ENCODE data around the gene TTC7B. TPM values are rescaled to one million over a fixed set of nuclear protein-coding genes. Genes with fewer than 3 reads are reported as not detected.

The TTC7B gene
- total and polyA plus RNA-seq, 10 of the 15 experiments (the other 5 are each of a cell fraction or from before 2014, with no cell fraction given), result under 0.01 to 1.1 (median 0.26) TPM; not detected in 2

DNA sequence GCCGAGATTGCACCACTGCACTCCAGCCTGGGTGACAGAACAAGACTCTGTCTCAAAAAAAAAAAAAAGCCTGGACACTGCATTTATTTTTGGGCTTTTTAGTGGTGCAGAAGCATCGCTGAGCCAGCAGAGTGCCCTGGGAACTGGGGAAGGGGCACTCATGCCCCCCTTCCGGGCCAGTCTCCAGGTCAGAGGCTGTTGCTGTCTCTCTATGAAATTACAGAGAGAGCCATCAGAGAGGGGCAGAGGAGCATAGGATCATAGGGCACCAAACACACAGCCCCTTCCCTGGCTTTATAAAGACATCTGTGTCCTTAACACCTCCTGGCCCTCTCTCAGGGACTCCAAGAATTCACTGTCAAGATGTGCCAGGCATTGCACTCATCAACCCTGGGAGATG, 223.6 kb downstream of the TTC7B start:
- Histone ChIP-seq H3K9ac (ENCODE audit: control insufficient read depth, insufficient read depth, low read length) (no peak overlapping the region), H3K36me3 (ENCODE audit: control insufficient read depth in 2 of 2, insufficient read depth in 2 of 2, low read length in 1 of 2) (no peaks in the 10 kb centered on the region), H3K4me3 (no peak overlapping the region), H3K79me2 (ENCODE audit: control insufficient read depth, insufficient read depth, low read length) (no peaks in the 10 kb centered on the region), H3K27me3 (replicated peaks in 1 of 2; ENCODE audit: control insufficient read depth in 2 of 2, insufficient read depth in 2 of 2, low read length in 1 of 2) (peaks cover 0 to 2% of the 10 kb centered on the region in 2 experiments; a peak in 2 of 4 replicates), H3K27ac (ENCODE audit: control insufficient read depth, insufficient read depth) (no peak overlapping the region), H3K4me1 (ENCODE audit: control insufficient read depth, insufficient read depth, low read length) (no peaks in the 10 kb centered on the region), H3K4me2 (ENCODE audit: control insufficient read depth, insufficient read depth) (no peak overlapping the region), H4K20me1 (ENCODE audit: control insufficient read depth, insufficient read depth) (no peaks in the 10 kb centered on the region), H2AFZ (ENCODE audit: control insufficient read depth, low read depth, low read length) (no peak overlapping the region), H3K9me3 (replicated peaks; ENCODE audit: control insufficient read depth, insufficient read depth, low read length) (no peaks in the 10 kb centered on the region)
- ChIA-PET RAD21 (ENCODE audit: unreplicated experiment) (no interaction called here), CTCF (no interaction called here), SMC1A (ENCODE audit: uncharacterized antibody, unreplicated experiment) (no interaction called here), POLR2A (no interaction called here)
- no peak for ATAC-seq
- 31% methylated on average over 3 of the region's 3 CpGs for WGBS (ENCODE audit: insufficient coverage, insufficient replicate concordance, low lambda C conversion rate, missing lambda C conversion rate)
- FAIRE-seq, result no peak
- DNase-seq (ENCODE audit: low read depth, low spot score), result no peak
- in situ Hi-C loops (cut with MboI), result no loop called here
- no TSS peak for BruUV-seq (replicated peaks)
- intact Hi-C loops (cut with micrococcal nuclease; ENCODE audit: unreplicated experiment), result no loop called here
- no peak for TF ChIP-seq ETV6 (conservative IDR thresholded peaks at IDR 0.05 in 1 of 2, IDR thresholded peaks at IDR 0.05 in 1 of 2; ENCODE audit: borderline replicate concordance in 1 of 2, low read depth in 1 of 2)
- TF ChIP-seq TCF12 (IDR thresholded peaks at IDR 0.05; ENCODE audit: low read depth, low read length), result no peak
- TF ChIP-seq USF1 (IDR thresholded peaks at IDR 0.05; ENCODE audit: borderline replicate concordance, extremely low read length, insufficient read depth, low read depth, low read length), result no peak

DNA sequence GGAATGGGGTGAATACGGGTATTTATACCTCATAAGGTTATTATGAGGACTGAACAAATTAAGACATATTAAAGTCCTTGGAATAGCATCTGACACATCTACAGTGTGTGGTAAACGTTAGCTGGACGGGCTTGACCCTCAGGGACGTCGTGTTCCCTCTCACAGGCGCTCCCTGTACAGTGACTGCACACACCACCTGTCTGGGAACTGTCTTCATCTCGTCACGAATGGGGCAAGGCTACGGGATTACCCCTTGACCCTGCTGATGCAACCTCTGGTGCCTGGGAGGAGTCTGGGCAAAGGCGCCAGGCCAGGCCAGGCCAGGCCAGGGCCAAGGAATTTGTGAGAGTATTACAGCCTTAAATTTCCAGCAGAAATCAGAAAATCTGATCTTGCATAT, 228.3 kb downstream of the TTC7B start:
- no peaks in the 10 kb centered on the region for H3K4me1 ChIP-seq (ENCODE audit: control insufficient read depth, insufficient read depth, low read length)
- ATAC-seq (no peak), FAIRE-seq (no peak), DNase-seq (ENCODE audit: low read depth, low spot score) (no peak)
- H3K9ac ChIP-seq (ENCODE audit: control insufficient read depth, insufficient read depth, low read length), result no peak overlapping the region
- in situ Hi-C loops (cut with MboI), result no loop called here
- TF ChIP-seq SP1 (IDR thresholded peaks at IDR 0.05; ENCODE audit: low read depth, low read length), result no peak
- no peak for TF ChIP-seq SUPT20H (IDR thresholded peaks at IDR 0.05; ENCODE audit: borderline replicate concordance, control insufficient read depth, low read depth, low read length)
- no peak for TF ChIP-seq POU2F2 (IDR thresholded peaks at IDR 0.05; ENCODE audit: borderline replicate concordance, low read depth, low read length)
- TF ChIP-seq WRNIP1 (IDR thresholded peaks at IDR 0.05; ENCODE audit: borderline replicate concordance, low read depth, low read length), result no peak
- TF ChIP-seq RUNX3 (IDR thresholded peaks at IDR 0.05; ENCODE audit: low read length), result no peak
- TF ChIP-seq NFYA (IDR thresholded peaks at IDR 0.05; ENCODE audit: borderline replicate concordance, low read depth, low read length), result no peak
- no peak for TF ChIP-seq SREBF1 (IDR thresholded peaks at IDR 0.05; ENCODE audit: low read length)
- no peak for TF ChIP-seq ZNF687 (IDR thresholded peaks at IDR 0.05)
- H2AFZ ChIP-seq (ENCODE audit: control insufficient read depth, low read depth, low read length), result no peak overlapping the region
- H3K79me2 ChIP-seq (ENCODE audit: control insufficient read depth, insufficient read depth, low read length), result no peaks in the 10 kb centered on the region
- intact Hi-C loops (cut with micrococcal nuclease; ENCODE audit: unreplicated experiment), result no loop called here
- SMC1A ChIA-PET (ENCODE audit: uncharacterized antibody, unreplicated experiment), result no interaction called here
- 13% methylated on average over 10 of the region's 10 CpGs for WGBS (ENCODE audit: insufficient coverage, insufficient replicate concordance, low lambda C conversion rate, missing lambda C conversion rate)
- H3K4me2 ChIP-seq (ENCODE audit: control insufficient read depth, insufficient read depth), result no peak overlapping the region
- H4K20me1 ChIP-seq (ENCODE audit: control insufficient read depth, insufficient read depth), result no peaks in the 10 kb centered on the region
- peaks cover 0 to 2% of the 10 kb centered on the region in 2 experiments; a peak in 2 of 4 replicates for H3K27me3 ChIP-seq (replicated peaks in 1 of 2; ENCODE audit: control insufficient read depth in 2 of 2, insufficient read depth in 2 of 2, low read length in 1 of 2)
- BruUV-seq (replicated peaks), result no TSS peak
- no peaks in the 10 kb centered on the region for H3K9me3 ChIP-seq (replicated peaks; ENCODE audit: control insufficient read depth, insufficient read depth, low read length)
- no peak overlapping the region for H3K27ac ChIP-seq (ENCODE audit: control insufficient read depth, insufficient read depth)
- POLR2A ChIA-PET, result no interaction called here
- RAD21 ChIA-PET (ENCODE audit: unreplicated experiment), result no interaction called here
- no peak overlapping the region for H3K4me3 ChIP-seq
- H3K36me3 ChIP-seq (ENCODE audit: control insufficient read depth in 2 of 2, insufficient read depth in 2 of 2, low read length in 1 of 2), result no peaks in the 10 kb centered on the region
- CTCF ChIA-PET, result no interaction called here
